ENCODE data around the gene BIN1. TPM values are rescaled to one million over a fixed set of nuclear protein-coding genes. Genes with fewer than 3 reads are reported as not detected.

BIN1 gene
- total RNA-seq, 1 experiment from 2014 or later: 42.5 TPM

DNA sequence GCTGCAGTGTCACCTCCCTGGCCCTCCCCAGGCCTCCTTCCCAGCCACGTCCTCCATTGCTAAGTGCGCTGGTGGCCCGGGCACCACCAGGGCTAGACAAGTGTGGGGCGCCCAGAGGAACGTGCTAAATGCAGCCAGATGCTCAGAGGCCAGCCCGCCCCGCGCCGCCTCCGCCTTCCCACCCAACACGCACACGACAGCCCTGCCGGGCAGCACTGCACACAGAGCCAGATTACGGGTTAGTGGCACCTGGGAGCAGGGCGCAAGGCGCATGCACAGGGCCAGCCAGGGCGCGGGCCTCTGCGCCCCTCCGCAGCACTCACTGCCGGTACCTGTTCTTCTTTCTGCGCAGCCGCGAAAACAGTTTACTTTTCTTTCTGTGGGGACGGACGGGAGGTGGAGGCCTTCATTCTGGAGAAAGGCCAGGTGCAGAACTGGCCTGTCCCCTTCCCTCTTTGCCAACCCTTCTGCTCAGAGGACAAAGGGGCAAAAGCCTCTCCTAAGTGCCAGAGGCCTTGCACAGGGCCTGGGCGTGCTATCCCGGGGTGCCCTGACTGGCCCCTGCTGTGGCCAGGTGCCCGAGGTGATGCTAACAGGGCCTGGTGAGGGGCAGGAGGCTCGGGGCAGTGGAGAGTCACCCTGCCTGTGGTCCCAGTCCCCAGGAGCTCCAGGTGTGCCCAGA lies 46.5 kb downstream of the BIN1 start (continued):
- TF ChIP-seq SMAD3 (CRISPR knock-in tag; IDR thresholded peaks at IDR 0.05; ENCODE audit: borderline replicate concordance): no peak

- TF ChIP-seq TCF7 (CRISPR knock-in tag; IDR thresholded peaks at IDR 0.05; ENCODE audit: low read depth) (no peak), ZNF416 (CRISPR knock-in tag; IDR thresholded peaks at IDR 0.05) (no peak), NR3C1 (CRISPR knock-in tag; conservative IDR thresholded peaks at IDR 0.05; ENCODE audit: low read depth) (no peak), OVOL2 (CRISPR knock-in tag; IDR thresholded peaks at IDR 0.05; ENCODE audit: borderline replicate concordance) (no peak), GTF2I (CRISPR knock-in tag; conservative IDR thresholded peaks at IDR 0.05) (no peak), ZNF138 (CRISPR knock-in tag; conservative IDR thresholded peaks at IDR 0.05) (no peak), GRHL2 (CRISPR knock-in tag; IDR thresholded peaks at IDR 0.05; ENCODE audit: insufficient replicate concordance, severe bottlenecking) (no peak)
- TF ChIP-seq, protein P1, sequence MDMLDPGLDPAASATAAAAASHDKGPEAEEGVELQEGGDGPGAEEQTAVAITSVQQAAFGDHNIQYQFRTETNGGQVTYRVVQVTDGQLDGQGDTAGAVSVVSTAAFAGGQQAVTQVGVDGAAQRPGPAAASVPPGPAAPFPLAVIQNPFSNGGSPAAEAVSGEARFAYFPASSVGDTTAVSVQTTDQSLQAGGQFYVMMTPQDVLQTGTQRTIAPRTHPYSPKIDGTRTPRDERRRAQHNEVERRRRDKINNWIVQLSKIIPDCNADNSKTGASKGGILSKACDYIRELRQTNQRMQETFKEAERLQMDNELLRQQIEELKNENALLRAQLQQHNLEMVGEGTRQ (CRISPR knock-in tag; IDR thresholded peaks at IDR 0.05): no peak
- CTCF ChIA-PET: no interaction called here
- H3K27me3 Mint-ChIP-seq (ENCODE audit: low read depth): no peaks in the 10 kb centered on the region
- no peak overlapping the region for H3K4me3 Mint-ChIP-seq
- DNase-seq (ENCODE audit: low spot score) (no peak), ATAC-seq (no peak)
- H3K9me3 Mint-ChIP-seq: no peaks in the 10 kb centered on the region
- no peak overlapping the region for H3K27ac Mint-ChIP-seq
- H3K4me1 Mint-ChIP-seq: peaks cover 2% of the 10 kb centered on the region; the same call in 1 of the 2 replicates
- H3K36me3 Mint-ChIP-seq: peaks cover 3% of the 10 kb centered on the region
- POLR2A ChIA-PET: no interaction called here
Observed at GRCh38 chr2:127059559-127059958, 47.4 kb downstream of the BIN1 start.

DNA sequence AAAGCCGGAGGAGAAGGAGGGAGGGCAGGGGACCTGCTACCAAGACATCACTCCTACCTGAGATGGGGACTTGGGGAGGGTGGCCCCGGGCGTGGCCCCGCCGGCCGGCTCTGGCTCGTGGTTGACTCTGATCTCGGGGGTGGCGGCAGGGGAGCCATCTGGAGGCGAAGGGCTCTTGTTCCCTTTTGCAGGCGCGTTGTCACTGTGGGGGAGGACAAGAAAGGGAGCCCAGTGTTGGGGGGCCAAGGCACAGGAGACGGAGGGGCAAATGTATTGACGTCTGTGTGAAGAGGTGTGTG lies 48.1 kb downstream of the BIN1 start:
- Mint-ChIP-seq H3K27me3 (ENCODE audit: low read depth) (no peaks in the 10 kb centered on the region), H3K4me3 (no peak overlapping the region), H3K9me3 (no peaks in the 10 kb centered on the region), H3K27ac (no peak overlapping the region), H3K4me1 (peaks cover 2% of the 10 kb centered on the region; the same call in 1 of the 2 replicates), H3K36me3 (peaks cover 3% of the 10 kb centered on the region)
- TF ChIP-seq HMGA2 (CRISPR knock-in tag; IDR thresholded peaks at IDR 0.05): no peak
- TF ChIP-seq ZNF396 (CRISPR knock-in tag; IDR thresholded peaks at IDR 0.05; ENCODE audit: borderline replicate concordance): no peak
- TF ChIP-seq RORB (CRISPR knock-in tag; IDR thresholded peaks at IDR 0.05): no peak
- TF ChIP-seq, protein P2, sequence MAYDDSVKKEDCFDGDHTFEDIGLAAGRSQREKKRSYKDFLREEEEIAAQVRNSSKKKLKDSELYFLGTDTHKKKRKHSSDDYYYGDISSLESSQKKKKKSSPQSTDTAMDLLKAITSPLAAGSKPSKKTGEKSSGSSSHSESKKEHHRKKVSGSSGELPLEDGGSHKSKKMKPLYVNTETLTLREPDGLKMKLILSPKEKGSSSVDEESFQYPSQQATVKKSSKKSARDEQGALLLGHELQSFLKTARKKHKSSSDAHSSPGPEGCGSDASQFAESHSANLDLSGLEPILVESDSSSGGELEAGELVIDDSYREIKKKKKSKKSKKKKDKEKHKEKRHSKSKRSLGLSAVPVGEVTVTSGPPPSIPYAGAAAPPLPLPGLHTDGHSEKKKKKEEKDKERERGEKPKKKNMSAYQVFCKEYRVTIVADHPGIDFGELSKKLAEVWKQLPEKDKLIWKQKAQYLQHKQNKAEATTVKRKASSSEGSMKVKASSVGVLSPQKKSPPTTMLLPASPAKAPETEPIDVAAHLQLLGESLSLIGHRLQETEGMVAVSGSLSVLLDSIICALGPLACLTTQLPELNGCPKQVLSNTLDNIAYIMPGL (CRISPR knock-in tag; IDR thresholded peaks at IDR 0.05): no peak
- TF ChIP-seq E2F4 (CRISPR knock-in tag; IDR thresholded peaks at IDR 0.05; ENCODE audit: borderline replicate concordance, low read depth): no peak
- no peak for TF ChIP-seq NR2C2 (CRISPR knock-in tag; IDR thresholded peaks at IDR 0.05)
- TF ChIP-seq EMX1 (CRISPR knock-in tag; IDR thresholded peaks at IDR 0.05): no peak
- TF ChIP-seq ZNF416 (CRISPR knock-in tag; IDR thresholded peaks at IDR 0.05): no peak
- TF ChIP-seq ELF4 (CRISPR knock-in tag; IDR thresholded peaks at IDR 0.05; ENCODE audit: low read depth): no peak
- TF ChIP-seq, protein P3, sequence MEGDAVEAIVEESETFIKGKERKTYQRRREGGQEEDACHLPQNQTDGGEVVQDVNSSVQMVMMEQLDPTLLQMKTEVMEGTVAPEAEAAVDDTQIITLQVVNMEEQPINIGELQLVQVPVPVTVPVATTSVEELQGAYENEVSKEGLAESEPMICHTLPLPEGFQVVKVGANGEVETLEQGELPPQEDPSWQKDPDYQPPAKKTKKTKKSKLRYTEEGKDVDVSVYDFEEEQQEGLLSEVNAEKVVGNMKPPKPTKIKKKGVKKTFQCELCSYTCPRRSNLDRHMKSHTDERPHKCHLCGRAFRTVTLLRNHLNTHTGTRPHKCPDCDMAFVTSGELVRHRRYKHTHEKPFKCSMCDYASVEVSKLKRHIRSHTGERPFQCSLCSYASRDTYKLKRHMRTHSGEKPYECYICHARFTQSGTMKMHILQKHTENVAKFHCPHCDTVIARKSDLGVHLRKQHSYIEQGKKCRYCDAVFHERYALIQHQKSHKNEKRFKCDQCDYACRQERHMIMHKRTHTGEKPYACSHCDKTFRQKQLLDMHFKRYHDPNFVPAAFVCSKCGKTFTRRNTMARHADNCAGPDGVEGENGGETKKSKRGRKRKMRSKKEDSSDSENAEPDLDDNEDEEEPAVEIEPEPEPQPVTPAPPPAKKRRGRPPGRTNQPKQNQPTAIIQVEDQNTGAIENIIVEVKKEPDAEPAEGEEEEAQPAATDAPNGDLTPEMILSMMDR (IDR thresholded peaks at IDR 0.05): no peak
- no peak for TF ChIP-seq ZNF423 (CRISPR knock-in tag; IDR thresholded peaks at IDR 0.05)
- ATAC-seq (no peak), DNase-seq (ENCODE audit: low spot score) (no peak)
- ChIA-PET CTCF (no interaction called here), POLR2A (no interaction called here)
